ENCODE data around the gene TTC28.

DNA sequence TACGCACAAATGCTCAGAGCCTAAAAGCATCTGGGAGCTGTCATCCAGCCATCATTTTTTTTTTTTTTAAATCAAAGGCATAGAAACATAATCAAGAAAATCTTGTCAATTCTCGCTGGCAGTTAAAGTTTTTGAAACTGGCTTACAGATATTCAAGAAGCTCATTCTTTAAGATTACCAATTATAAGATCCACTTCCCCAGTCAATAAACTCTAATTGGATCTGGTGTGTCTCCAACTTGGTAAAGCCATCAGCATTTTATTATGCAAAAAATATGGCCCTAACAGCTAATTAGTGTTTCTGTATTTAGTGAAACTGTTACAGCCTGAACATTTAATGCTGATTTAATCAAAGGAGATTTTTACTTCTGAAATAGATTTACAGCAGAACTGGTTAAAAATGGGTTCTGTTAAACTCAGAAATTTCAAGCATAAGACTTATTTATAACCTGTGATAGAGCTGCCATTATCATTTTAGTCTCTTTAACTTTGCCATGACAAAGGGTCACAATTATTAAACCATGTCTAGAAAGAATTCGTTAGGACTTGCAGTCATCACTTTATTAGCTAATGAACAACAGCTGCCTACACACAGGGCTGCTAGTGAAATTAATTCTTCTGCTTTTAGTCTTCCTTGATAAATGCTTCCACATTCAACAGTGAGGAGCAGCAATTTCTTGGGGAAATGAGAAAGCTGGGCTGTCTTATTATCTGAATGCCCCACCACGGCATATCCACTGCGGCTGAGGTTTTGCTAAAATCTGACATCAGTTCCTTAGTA is 584.1 kb downstream of the TTC28 start:
- TF ChIP-seq EZH2phosphoT487 (IDR thresholded peaks at IDR 0.05; ENCODE audit: borderline replicate concordance) = no peak
- TF ChIP-seq, protein P1, sequence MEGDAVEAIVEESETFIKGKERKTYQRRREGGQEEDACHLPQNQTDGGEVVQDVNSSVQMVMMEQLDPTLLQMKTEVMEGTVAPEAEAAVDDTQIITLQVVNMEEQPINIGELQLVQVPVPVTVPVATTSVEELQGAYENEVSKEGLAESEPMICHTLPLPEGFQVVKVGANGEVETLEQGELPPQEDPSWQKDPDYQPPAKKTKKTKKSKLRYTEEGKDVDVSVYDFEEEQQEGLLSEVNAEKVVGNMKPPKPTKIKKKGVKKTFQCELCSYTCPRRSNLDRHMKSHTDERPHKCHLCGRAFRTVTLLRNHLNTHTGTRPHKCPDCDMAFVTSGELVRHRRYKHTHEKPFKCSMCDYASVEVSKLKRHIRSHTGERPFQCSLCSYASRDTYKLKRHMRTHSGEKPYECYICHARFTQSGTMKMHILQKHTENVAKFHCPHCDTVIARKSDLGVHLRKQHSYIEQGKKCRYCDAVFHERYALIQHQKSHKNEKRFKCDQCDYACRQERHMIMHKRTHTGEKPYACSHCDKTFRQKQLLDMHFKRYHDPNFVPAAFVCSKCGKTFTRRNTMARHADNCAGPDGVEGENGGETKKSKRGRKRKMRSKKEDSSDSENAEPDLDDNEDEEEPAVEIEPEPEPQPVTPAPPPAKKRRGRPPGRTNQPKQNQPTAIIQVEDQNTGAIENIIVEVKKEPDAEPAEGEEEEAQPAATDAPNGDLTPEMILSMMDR (conservative IDR thresholded peaks at IDR 0.05; ENCODE audit: low read length) = no peak

Data from Loucy (cell line).